WTC11 (cell line): ENCODE data around the gene DISP2. TPM values are rescaled to one million over a fixed set of nuclear protein-coding genes. Genes with fewer than 3 reads are reported as not detected.
A peak's percentile ranks its signal among the peaks of the same experiment; 100 is the strongest.

ENCODE experiments used
- CREB1 ChIP-seq: sonication (generic); formaldehyde crosslinking; IDR thresholded peaks from 2 replicates; pipeline ENCODE4 v1.8.0; 2023; ENCODE audit warnings: mild to moderate bottlenecking, missing genetic modification reagents
- E2F1 ChIP-seq: sonication (generic); formaldehyde crosslinking; IDR thresholded peaks from 2 replicates; pipeline ENCODE4 v1.8.0; 2022; ENCODE audit warnings: mild to moderate bottlenecking, missing genetic modification reagents
- ETV6 ChIP-seq: sonication (generic); formaldehyde crosslinking; IDR thresholded peaks from 2 replicates; pipeline ENCODE4 v1.8.1; 2022; ENCODE audit warnings: mild to moderate bottlenecking, missing genetic modification reagents
- FOXP4 ChIP-seq: sonication (generic); formaldehyde crosslinking; IDR thresholded peaks from 2 replicates; pipeline ENCODE4 v1.8.0; 2022; ENCODE audit warnings: mild to moderate bottlenecking, missing genetic modification reagents
- IRF2 ChIP-seq: sonication (generic); formaldehyde crosslinking; IDR thresholded peaks from 2 replicates; pipeline ENCODE4 v1.8.0; 2022; ENCODE audit warnings: low read depth, missing genetic modification reagents, borderline replicate concordance
- NFE2L1 ChIP-seq: sonication (generic); formaldehyde crosslinking; IDR thresholded peaks from 2 replicates; pipeline ENCODE4 v1.8.1; 2023; ENCODE audit warnings: missing genetic modification reagents
- PRRX2 ChIP-seq: fragments of 250-450 bp; sonication (Bioruptor Pico); IDR thresholded peaks from 2 replicates; pipeline ENCODE4 v1.8.0; 2021; ENCODE audit warnings: mild to moderate bottlenecking
- TEAD4 ChIP-seq: sonication (generic); formaldehyde crosslinking; IDR thresholded peaks from 2 replicates; pipeline ENCODE4 v1.8.0; 2022; ENCODE audit warnings: mild to moderate bottlenecking, missing genetic modification reagents
- TP53 ChIP-seq: sonication (generic); formaldehyde crosslinking; IDR thresholded peaks from 2 replicates; pipeline ENCODE4 v1.8.1; 2023; ENCODE audit warnings: mild to moderate bottlenecking, missing genetic modification reagents
- ZBTB43 ChIP-seq: sonication (generic); formaldehyde crosslinking; IDR thresholded peaks from 2 replicates; pipeline ENCODE4 v1.8.1; 2023; ENCODE audit warnings: mild to moderate bottlenecking, missing genetic modification reagents
- ZNF138 ChIP-seq: sonication (generic); formaldehyde crosslinking; conservative IDR thresholded peaks from 2 replicates; pipeline ENCODE4 v1.8.1; 2022; ENCODE audit warnings: mild to moderate bottlenecking, moderate library complexity, missing genetic modification reagents
- ZNF396 ChIP-seq: fragments of 250-450 bp; sonication (Bioruptor Pico); IDR thresholded peaks from 2 replicates; pipeline ENCODE4 v1.8.0; 2021; ENCODE audit warnings: mild to moderate bottlenecking, moderate library complexity, borderline replicate concordance
- ZNF425 ChIP-seq: fragments of 250-450 bp; sonication (Bioruptor Pico); conservative IDR thresholded peaks from 2 replicates; pipeline ENCODE4 v1.9.0; 2021; ENCODE audit warnings: mild to moderate bottlenecking
- ZNF671 ChIP-seq: fragments of 250-450 bp; sonication (Bioruptor Pico); IDR thresholded peaks from 2 replicates; pipeline ENCODE4 v1.8.0; 2021; ENCODE audit warnings: mild to moderate bottlenecking
- ZSCAN18 ChIP-seq: fragments of 250-450 bp; sonication (Bioruptor Pico); IDR thresholded peaks from 2 replicates; pipeline ENCODE4 v2.1.2; 2022; ENCODE audit warnings: mild to moderate bottlenecking, moderate library complexity
- total RNA-seq: library from RNA; stranded (reverse); gene quantifications from 3 replicates; pipeline ENCODE4 v1.2.3, GENCODE V29; 2021
- TF ChIP-seq, protein P1 (sequence below): sonication (generic); formaldehyde crosslinking; IDR thresholded peaks from 2 replicates; pipeline ENCODE4 v1.8.0; 2023; ENCODE audit warnings: missing genetic modification reagents, mild to moderate bottlenecking, borderline replicate concordance
- TF ChIP-seq, protein P2 (sequence below): sonication (generic); formaldehyde crosslinking; IDR thresholded peaks from 2 replicates; pipeline ENCODE4 v1.8.1; 2022; ENCODE audit warnings: mild to moderate bottlenecking, moderate library complexity, missing genetic modification reagents
- TF ChIP-seq, protein P3 (sequence below): sonication (generic); formaldehyde crosslinking; IDR thresholded peaks from 2 replicates; pipeline ENCODE4 v1.8.1; 2023; ENCODE audit warnings: mild to moderate bottlenecking, missing genetic modification reagents
- TF ChIP-seq, protein P4 (sequence below): sonication (generic); formaldehyde crosslinking; IDR thresholded peaks from 2 replicates; pipeline ENCODE4 v1.8.1; 2023; ENCODE audit warnings: mild to moderate bottlenecking, moderate library complexity, missing genetic modification reagents

Gene DISP2
- total RNA-seq, 1 experiment from 2014 or later = 3.5 TPM

DNA sequence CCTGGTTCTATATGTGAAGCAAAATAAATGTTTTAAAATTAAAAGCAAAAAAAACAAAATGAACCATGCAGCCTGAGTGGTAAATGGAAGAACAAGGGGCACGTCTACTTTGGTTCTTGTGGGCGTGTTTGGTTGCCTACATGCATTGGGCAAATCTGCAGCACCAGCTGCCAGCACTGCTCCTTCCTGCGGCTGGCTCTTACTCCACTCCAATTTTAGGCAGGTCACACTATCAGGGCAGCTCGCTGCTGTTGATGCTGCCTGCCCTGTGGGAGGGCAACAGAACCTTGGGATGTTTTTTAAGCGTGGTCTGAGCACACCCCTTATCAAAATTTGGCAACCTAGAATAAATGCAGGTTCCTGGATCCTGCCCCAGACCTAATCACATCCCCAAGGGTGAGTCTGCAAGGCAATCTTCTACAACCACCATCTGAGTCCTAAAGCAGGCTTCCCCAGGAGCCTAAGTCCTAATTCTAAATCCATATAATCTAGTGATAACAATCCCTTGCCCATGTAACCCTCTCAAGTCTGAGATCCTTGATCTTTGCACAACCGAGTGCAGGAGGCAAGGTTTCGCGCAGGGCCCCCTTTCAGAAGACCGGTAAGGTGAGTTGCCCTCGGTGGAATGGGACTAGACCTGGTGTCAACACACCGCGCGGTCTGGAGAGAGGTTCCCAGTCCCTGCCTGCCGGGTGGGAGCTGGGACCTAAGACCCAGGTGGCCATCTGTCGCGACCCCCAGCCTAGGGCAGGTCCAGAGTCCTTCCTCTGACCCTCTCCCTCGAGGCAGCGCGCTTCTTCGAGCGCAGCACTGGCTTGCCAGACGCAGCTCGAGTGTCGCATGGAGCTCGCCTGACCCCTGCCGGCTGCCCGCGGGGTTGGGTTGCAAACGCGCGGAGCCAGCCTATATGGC lies 63.5 kb downstream of the DISP2 start (continued):
- TF ChIP-seq, protein P1, sequence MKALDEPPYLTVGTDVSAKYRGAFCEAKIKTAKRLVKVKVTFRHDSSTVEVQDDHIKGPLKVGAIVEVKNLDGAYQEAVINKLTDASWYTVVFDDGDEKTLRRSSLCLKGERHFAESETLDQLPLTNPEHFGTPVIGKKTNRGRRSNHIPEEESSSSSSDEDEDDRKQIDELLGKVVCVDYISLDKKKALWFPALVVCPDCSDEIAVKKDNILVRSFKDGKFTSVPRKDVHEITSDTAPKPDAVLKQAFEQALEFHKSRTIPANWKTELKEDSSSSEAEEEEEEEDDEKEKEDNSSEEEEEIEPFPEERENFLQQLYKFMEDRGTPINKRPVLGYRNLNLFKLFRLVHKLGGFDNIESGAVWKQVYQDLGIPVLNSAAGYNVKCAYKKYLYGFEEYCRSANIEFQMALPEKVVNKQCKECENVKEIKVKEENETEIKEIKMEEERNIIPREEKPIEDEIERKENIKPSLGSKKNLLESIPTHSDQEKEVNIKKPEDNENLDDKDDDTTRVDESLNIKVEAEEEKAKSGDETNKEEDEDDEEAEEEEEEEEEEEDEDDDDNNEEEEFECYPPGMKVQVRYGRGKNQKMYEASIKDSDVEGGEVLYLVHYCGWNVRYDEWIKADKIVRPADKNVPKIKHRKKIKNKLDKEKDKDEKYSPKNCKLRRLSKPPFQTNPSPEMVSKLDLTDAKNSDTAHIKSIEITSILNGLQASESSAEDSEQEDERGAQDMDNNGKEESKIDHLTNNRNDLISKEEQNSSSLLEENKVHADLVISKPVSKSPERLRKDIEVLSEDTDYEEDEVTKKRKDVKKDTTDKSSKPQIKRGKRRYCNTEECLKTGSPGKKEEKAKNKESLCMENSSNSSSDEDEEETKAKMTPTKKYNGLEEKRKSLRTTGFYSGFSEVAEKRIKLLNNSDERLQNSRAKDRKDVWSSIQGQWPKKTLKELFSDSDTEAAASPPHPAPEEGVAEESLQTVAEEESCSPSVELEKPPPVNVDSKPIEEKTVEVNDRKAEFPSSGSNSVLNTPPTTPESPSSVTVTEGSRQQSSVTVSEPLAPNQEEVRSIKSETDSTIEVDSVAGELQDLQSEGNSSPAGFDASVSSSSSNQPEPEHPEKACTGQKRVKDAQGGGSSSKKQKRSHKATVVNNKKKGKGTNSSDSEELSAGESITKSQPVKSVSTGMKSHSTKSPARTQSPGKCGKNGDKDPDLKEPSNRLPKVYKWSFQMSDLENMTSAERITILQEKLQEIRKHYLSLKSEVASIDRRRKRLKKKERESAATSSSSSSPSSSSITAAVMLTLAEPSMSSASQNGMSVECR (CRISPR knock-in tag) = no peak
- TF ChIP-seq IRF2 (CRISPR knock-in tag) = no peak
- TF ChIP-seq PRRX2 (CRISPR knock-in tag) = peak; percentile 26
- TF ChIP-seq ETV6 = peak; percentile 26; the same call in 1 of the 2 replicates
- TF ChIP-seq FOXP4 (CRISPR knock-in tag) = no peak; the same call in 1 of the 2 replicates
- TF ChIP-seq, protein P2, sequence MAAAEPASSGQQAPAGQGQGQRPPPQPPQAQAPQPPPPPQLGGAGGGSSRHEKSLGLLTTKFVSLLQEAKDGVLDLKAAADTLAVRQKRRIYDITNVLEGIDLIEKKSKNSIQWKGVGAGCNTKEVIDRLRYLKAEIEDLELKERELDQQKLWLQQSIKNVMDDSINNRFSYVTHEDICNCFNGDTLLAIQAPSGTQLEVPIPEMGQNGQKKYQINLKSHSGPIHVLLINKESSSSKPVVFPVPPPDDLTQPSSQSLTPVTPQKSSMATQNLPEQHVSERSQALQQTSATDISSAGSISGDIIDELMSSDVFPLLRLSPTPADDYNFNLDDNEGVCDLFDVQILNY (CRISPR knock-in tag) = no peak
- TF ChIP-seq NFE2L1 (CRISPR knock-in tag) = peak; percentile 55; the same call in 1 of the 2 replicates
- no peak for TF ChIP-seq CREB1 (CRISPR knock-in tag)
- peak; percentile 66; the same call in 1 of the 2 replicates for TF ChIP-seq ZBTB43 (CRISPR knock-in tag)
- no peak for TF ChIP-seq ZNF396 (CRISPR knock-in tag)
- TF ChIP-seq, protein P3, sequence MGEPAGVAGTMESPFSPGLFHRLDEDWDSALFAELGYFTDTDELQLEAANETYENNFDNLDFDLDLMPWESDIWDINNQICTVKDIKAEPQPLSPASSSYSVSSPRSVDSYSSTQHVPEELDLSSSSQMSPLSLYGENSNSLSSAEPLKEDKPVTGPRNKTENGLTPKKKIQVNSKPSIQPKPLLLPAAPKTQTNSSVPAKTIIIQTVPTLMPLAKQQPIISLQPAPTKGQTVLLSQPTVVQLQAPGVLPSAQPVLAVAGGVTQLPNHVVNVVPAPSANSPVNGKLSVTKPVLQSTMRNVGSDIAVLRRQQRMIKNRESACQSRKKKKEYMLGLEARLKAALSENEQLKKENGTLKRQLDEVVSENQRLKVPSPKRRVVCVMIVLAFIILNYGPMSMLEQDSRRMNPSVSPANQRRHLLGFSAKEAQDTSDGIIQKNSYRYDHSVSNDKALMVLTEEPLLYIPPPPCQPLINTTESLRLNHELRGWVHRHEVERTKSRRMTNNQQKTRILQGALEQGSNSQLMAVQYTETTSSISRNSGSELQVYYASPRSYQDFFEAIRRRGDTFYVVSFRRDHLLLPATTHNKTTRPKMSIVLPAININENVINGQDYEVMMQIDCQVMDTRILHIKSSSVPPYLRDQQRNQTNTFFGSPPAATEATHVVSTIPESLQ (CRISPR knock-in tag) = no peak
- TF ChIP-seq ZSCAN18 (CRISPR knock-in tag) = no peak
- TF ChIP-seq TEAD4 (CRISPR knock-in tag) = no peak
- TF ChIP-seq, protein P4, sequence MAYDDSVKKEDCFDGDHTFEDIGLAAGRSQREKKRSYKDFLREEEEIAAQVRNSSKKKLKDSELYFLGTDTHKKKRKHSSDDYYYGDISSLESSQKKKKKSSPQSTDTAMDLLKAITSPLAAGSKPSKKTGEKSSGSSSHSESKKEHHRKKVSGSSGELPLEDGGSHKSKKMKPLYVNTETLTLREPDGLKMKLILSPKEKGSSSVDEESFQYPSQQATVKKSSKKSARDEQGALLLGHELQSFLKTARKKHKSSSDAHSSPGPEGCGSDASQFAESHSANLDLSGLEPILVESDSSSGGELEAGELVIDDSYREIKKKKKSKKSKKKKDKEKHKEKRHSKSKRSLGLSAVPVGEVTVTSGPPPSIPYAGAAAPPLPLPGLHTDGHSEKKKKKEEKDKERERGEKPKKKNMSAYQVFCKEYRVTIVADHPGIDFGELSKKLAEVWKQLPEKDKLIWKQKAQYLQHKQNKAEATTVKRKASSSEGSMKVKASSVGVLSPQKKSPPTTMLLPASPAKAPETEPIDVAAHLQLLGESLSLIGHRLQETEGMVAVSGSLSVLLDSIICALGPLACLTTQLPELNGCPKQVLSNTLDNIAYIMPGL (CRISPR knock-in tag) = no peak; the same call in 1 of the 2 replicates
- TF ChIP-seq TP53 (CRISPR knock-in tag) = no peak
- TF ChIP-seq ZNF671 (CRISPR knock-in tag) = 0 out of 2 replicates have a peak, but pooled peaks have one; percentile 73
- TF ChIP-seq E2F1 = no peak
- TF ChIP-seq ZNF138 = no peak
- TF ChIP-seq ZNF425 (CRISPR knock-in tag) = no peak
